ENCODE data around the gene PLCB1.

The PLCB1 gene

DNA sequence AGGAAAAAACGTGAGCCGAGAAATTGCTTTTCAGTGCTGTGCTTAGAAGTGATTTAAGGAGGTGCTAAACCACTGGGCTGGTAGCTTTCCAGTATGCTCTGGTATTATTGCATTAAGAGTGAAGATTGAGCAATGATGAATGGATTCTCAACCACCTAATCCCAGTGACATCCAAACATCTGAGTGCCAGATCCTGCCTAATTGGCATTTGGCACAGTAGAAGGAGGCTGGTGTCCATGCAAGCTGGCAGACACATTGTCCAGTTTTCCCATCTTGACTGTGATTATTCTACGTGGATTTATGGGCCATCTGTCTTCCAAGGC is 538.8 kb downstream of the PLCB1 start:
- TF ChIP-seq, protein P1, sequence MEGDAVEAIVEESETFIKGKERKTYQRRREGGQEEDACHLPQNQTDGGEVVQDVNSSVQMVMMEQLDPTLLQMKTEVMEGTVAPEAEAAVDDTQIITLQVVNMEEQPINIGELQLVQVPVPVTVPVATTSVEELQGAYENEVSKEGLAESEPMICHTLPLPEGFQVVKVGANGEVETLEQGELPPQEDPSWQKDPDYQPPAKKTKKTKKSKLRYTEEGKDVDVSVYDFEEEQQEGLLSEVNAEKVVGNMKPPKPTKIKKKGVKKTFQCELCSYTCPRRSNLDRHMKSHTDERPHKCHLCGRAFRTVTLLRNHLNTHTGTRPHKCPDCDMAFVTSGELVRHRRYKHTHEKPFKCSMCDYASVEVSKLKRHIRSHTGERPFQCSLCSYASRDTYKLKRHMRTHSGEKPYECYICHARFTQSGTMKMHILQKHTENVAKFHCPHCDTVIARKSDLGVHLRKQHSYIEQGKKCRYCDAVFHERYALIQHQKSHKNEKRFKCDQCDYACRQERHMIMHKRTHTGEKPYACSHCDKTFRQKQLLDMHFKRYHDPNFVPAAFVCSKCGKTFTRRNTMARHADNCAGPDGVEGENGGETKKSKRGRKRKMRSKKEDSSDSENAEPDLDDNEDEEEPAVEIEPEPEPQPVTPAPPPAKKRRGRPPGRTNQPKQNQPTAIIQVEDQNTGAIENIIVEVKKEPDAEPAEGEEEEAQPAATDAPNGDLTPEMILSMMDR (IDR thresholded peaks at IDR 0.05): no peak

DNA sequence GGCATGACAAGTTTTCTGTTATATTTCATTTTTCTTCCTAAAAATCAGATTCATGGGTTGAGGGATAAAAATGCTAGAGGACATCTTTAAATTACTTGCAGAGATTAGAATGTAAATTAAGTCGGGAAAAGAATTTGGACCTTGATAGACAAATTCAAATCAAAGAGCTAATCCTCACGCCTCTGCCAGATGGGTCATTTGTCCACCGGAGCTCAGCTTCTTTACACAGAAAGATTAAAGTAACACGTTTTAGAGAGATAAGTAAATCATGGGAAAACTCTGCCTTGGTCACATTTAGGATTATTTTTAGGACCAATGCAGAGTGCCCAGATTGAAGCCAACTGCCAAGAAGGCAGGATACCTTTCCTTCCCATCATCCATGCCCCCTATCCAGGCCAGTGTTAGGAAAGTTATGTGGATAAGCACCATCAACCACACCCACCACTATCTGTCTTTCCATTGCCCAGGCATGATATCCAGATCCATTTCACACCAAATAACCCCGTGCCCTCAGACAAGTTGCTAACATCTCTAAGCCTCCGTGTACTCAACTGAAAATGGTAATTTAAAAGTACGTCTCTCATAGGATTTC is 539.4 kb downstream of the PLCB1 start:
- TF ChIP-seq, protein P1 (IDR thresholded peaks at IDR 0.05): no peak

DNA sequence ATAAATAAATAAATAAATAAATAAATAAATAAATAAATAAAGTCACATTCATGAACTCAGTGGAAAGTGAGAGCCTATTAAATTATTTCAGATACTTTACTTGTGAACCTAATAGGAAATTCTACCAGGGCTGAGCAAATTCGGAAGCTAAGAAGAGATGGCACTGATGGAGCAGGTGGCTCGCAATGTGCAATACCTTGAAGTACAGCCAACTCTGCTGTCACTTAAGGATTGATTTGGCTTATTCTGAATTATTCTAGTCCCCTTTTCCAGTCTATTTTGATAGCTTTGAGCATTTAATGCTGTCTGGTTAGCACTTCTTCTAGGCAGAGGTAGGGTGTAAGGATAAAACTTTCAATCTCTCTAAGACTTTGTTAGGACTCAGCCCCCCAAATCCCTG is 541.0 kb downstream of the PLCB1 start:
- TF ChIP-seq, protein P1 (IDR thresholded peaks at IDR 0.05): no peak

DNA sequence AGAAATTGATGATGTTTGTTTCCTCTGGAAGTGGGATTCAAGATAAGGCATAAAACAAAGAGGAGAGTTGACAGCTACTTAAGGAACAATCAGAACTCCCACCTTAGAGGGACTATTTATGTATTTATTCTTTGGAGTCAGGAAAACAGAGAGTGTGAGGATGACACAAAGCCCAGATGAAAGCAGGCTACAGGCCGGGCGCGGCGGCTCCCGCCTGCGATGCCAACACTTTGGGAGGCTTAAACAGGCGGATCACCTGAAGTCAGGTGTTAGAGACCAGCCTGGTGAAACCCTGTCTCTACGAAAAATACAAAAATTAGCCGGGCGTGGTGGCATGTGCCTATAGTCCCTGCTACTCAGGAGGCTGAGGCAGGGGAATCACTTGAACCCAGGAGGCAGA is 543.8 kb downstream of the PLCB1 start:
- TF ChIP-seq, protein P1 (IDR thresholded peaks at IDR 0.05): no peak

DNA sequence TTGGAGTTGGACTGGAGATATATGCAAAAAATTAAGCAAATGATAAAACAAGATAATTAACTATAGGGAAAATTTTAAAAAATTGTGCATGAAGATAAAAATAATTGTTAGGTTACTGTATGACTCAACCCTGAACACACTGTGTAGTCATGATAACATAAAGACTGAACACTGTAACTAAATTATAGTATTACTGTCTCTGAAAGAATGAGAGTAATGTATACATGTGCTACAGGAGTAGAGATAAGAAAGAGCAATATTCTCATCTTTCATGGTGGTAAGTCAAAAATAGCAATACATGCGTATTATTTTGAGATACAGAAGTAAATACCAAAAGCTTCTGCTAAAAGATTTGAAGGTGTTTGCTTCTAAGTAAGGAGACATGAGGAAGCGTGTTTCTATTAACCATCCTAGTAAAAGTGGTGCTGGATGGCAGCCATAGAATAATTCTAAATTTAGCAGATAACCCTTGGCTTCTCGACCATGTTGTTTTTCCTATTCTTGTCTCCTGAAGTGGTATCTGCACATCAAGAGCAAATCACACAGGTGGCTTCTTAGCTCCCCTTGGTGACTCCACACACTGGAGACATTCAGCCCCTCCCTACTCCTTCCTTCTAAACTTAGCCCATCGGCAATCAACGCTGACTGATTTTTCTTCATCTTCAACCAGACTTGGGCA is 546.2 kb downstream of the PLCB1 start:
- TF ChIP-seq, protein P1 (IDR thresholded peaks at IDR 0.05): no peak

DNA sequence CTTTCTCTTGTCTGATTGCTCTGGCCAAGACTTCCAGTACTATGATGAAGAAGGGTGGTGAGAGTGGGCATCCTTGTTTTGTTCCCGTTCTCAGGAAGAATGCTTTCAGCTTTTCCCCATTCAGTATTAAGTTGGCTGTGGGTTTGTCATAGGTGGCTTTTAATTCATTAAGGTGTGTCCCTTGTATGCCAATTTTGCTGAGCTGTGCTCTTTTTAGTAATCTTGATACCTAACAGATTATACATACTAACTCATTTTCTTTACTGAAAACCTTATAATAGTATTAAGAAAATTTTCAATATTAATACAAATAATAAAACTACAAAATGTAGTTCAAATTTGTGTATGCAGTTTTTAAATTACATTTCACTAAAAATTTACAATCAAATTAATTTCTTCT is 557.3 kb downstream of the PLCB1 start:
- TF ChIP-seq, protein P1 (IDR thresholded peaks at IDR 0.05): no peak

DNA sequence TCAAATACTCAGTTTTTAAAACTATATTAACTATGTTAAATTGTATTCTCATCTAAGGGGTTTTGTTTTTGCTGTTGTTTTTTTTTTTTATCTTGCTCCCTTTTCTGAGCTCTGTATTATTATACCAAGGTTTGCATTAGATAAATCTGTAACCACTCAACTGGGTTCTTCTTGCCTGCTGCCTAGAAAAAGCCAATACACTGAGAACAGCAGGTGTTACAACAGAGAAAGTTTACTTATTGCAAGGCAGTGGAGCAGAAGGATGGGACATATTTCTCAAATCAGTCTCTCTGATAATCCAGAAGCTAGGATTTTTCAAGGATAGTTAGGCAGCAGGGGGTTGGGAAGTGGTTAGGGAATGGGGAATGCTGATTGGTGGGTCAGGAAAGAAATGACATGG is 558.0 kb downstream of the PLCB1 start:
- TF ChIP-seq, protein P1 (IDR thresholded peaks at IDR 0.05): no peak

DNA sequence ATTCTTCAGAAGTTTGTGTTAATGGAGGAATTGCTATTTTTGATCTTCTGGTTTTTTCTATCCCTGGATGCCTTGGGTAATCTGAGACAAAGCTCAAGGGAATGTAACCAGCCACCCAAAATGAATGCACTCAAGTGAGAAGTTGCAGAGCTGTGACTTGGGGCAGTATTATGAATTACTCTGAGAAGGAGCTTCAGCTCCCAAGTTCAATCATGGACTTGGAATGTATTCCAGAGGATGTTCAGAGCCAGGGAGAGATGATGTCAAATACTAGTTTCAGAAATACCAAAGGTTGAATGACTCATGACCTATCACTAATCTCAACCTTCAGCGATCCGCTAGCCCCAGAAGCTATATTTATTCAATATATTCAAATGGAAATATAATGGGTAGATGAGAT is 561.6 kb downstream of the PLCB1 start:
- TF ChIP-seq, protein P1 (IDR thresholded peaks at IDR 0.05): no peak

Data from LNCAP (cell line).